Naive thymus-derived CD4-positive, alpha-beta T cell (primary cell): ENCODE measurements around the gene STYXL1. TPM values are rescaled to one million over a fixed set of nuclear protein-coding genes. Genes with fewer than 3 reads are reported as not detected.
A peak's percentile ranks its signal among the peaks of the same experiment; 100 is the strongest.

ENCODE experiments used
- ATAC-seq: fragments of 150-1000 bp; cut with Tn5 transposase; 2 replicates; pipeline ENCODE4 v1.10.0; 2021; ENCODE audit warnings: mild to moderate bottlenecking, moderate library complexity
- CTCF ChIA-PET: fragments of 350-600 bp; sonication (Branson Sonifier 250); formaldehyde crosslinking; loops from one replicate; lab custom pipeline; 2021; ENCODE audit warnings: antibody characterized with exemption; lab: Charles Lee
- POLR2A ChIA-PET: fragments of 350-600 bp; sonication (Branson Sonifier 250); formaldehyde crosslinking; loops from one replicate; lab custom pipeline; 2021; ENCODE audit warnings: antibody characterized with exemption, inconsistent platforms; lab: Charles Lee
- DNase-seq, 9 donors: peaks; one replicate each; pipeline versions ENCODE4 v3.0.0 to v3.0.0-alpha.2; 2020 to 2022; ENCODE audit warnings: mixed read lengths in 1 of 9
- H3K27ac ChIP-seq: one replicate; pipeline ENCODE4 v1.7.0; 2013; ENCODE audit warnings: mild to moderate bottlenecking, low read depth, low read length, moderate library complexity
- H3K27me3 ChIP-seq, 2 donors: one replicate each; pipeline ENCODE4 v1.7.0; 2013; ENCODE audit warnings: low read length in 2 of 2, mild to moderate bottlenecking in 2 of 2, moderate library complexity in 2 of 2; ENCODE audit not compliant: control insufficient read depth in 2 of 2, insufficient read depth in 2 of 2
- H3K36me3 ChIP-seq, 3 experiments: 1 replicate in 2 of 3; 2 replicates in 1 of 3; pipeline ENCODE4 v1.7.0; 2013; ENCODE audit warnings: low read length in 3 of 3, mild to moderate bottlenecking in 3 of 3, moderate library complexity in 1 of 3; ENCODE audit not compliant: insufficient read depth in 3 of 3, control insufficient read depth in 2 of 3
- H3K4me1 ChIP-seq, 2 donors: one replicate each; pipeline ENCODE4 v1.7.0; 2013; ENCODE audit warnings: low read length in 2 of 2, mild to moderate bottlenecking in 2 of 2, moderate library complexity in 1 of 2; ENCODE audit not compliant: control insufficient read depth in 2 of 2, insufficient read depth in 2 of 2
- H3K4me3 ChIP-seq: 2 replicates; pipeline ENCODE4 v1.7.0; 2013; ENCODE audit warnings: mild to moderate bottlenecking, low read length
- H3K9me3 ChIP-seq, 3 experiments: 1 replicate in 2 of 3; 2 replicates in 1 of 3; pipeline ENCODE4 v1.7.0; 2013; ENCODE audit warnings: low read length in 3 of 3; ENCODE audit not compliant: control insufficient read depth in 2 of 3
- H3K27ac Mint-ChIP-seq, 9 donors: one replicate each; pipeline ENCODE4 v1.8.0; 2020 to 2022; ENCODE audit warnings: mixed read lengths in 9 of 9, mild to moderate bottlenecking in 8 of 9, moderate library complexity in 5 of 9, inconsistent platforms in 2 of 9
- H3K27me3 Mint-ChIP-seq, 5 donors: one replicate each; pipeline ENCODE4 v1.8.0; 2021 to 2022; ENCODE audit warnings: mixed read lengths in 5 of 5, mild to moderate bottlenecking in 1 of 5
- H3K36me3 Mint-ChIP-seq, 5 donors: one replicate each; pipeline ENCODE4 v1.8.0; 2020 to 2022; ENCODE audit warnings: mixed read lengths in 5 of 5, mild to moderate bottlenecking in 3 of 5, inconsistent platforms in 1 of 5
- H3K4me1 Mint-ChIP-seq, 7 donors: one replicate each; pipeline ENCODE4 v1.8.0; 2020 to 2022; ENCODE audit warnings: mixed read lengths in 7 of 7, mild to moderate bottlenecking in 3 of 7, inconsistent platforms in 1 of 7
- H3K4me3 Mint-ChIP-seq, 10 donors: one replicate each; pipeline ENCODE4 v1.8.0; 2020 to 2022; ENCODE audit warnings: mild to moderate bottlenecking in 10 of 10, mixed read lengths in 10 of 10, moderate library complexity in 6 of 10, inconsistent platforms in 2 of 10
- H3K9me3 Mint-ChIP-seq, 11 donors: one replicate each; pipeline ENCODE4 v1.8.0; 2020 to 2022; ENCODE audit warnings: mixed read lengths in 11 of 11, mild to moderate bottlenecking in 4 of 11, inconsistent platforms in 1 of 11, moderate library complexity in 1 of 11
- intact Hi-C, 2 donors: fragments of 100-400 bp; cut with micrococcal nuclease; formaldehyde crosslinking; loops; one replicate each; pipeline ENCODE4 v1.15.1; 2023
- polyA plus RNA-seq, 2 donors: library from polyadenylated mRNA; unstranded; fragments of 300-500 nt; fragmentation: Illumina TruSeq; gene quantifications; one replicate each; pipeline ENCODE4 v1.2.3, GENCODE V29; 2021
- total RNA-seq, 6 experiments: library from RNA in 5 of 6; stranded (reverse) in 5 of 6; gene quantifications; 1 replicate in 5 of 6; 2 replicates in 1 of 6; pipeline ENCODE4 v1.2.3 and lab custom pipeline; 2021 to 2026

The STYXL1 gene
- total and polyA plus RNA-seq, 7 experiments from 2014 or later, result 11.3 to 45.5 (median 21.7) TPM

DNA sequence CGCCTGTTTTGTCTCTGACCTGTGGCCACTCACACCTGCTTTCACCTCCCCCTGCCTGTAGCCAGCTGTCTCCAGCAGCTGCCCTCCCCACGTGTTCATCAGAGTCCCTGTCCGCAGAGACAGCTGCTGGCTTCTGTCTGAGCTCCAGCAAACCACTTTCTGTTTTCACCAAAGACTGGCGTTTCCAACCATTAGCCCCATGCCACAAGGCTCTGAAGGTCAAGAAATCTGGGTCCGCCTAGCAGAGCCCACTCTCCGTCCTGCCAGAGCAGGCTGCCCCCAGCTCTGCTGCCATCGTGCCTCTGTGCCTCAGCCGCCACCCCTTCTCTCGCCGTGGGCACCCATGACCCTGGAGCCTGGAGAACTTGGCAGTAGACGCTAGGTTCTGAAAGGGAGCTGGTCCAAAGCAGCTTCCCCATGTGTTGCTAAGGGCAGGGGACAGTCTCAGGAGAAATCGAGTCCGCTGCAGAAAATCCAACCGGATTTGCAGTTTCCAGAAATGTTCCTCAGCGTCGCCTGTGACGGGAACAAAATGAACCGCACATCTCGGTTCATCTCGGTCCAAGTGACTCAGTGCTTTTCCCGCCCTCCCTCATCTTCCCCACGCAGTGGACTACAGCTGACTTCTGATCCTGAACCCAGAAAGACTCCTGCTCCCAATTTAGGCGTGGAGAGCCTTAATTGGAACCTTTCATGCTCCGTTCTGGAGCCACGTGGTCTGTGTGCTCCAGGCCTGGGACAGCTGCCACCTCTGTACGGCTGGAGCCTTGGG, 81.4 kb downstream of the STYXL1 start:
- no peaks in the 10 kb centered on the region for H3K27me3 ChIP-seq
- no peaks in the 10 kb centered on the region for H3K4me1 ChIP-seq
- H3K36me3 Mint-ChIP-seq, result peaks cover 2 to 26% (median 7%) of the 10 kb centered on the region in 5 donors
- H3K27ac Mint-ChIP-seq, result peak overlapping the region in 1 of 9 donors; percentile 25
- ATAC-seq, result no peak
- H3K4me3 ChIP-seq, result no peak overlapping the region
- intact Hi-C loops, result no loop called here
- peaks cover 0 to 13% (median 4%) of the 10 kb centered on the region in 7 donors for H3K4me1 Mint-ChIP-seq
- no peaks in the 10 kb centered on the region for H3K27me3 Mint-ChIP-seq
- H3K36me3 ChIP-seq, result peaks cover 0 to 30% (median 0%) of the 10 kb centered on the region in 3 experiments
- CTCF ChIA-PET, result no interaction called here
- H3K27ac ChIP-seq, result no peak overlapping the region
- no peak overlapping the region for H3K4me3 Mint-ChIP-seq
- H3K9me3 ChIP-seq, result no peaks in the 10 kb centered on the region
- POLR2A ChIA-PET, result interaction anchor here (0.6 kb wide), 1 partner anchor 165 kb away, joined by 3 read pairs; no protein-coding TSS in a partner anchor
- no peak for DNase-seq
- peaks cover 0 to 2% (median 0%) of the 10 kb centered on the region in 11 donors for H3K9me3 Mint-ChIP-seq

DNA sequence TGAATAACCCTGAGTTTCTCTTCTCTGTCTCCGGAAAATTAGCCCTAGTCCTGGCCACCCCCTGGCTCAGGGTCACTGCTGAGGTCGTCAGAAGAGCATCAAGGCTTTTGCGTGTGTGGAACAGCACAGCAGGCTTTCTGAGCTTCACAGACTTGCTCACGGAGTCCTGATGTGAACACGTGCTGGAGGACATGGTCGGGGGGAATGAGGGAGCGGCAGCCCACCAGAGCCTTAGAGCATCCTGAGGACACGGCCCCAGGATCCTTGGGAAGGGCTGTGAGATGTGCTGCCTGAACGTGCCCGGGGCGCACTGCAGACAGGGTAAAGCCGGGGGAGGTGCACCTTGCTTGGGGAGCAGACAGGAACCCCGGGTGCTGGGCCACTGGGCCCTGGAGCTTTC, 82.2 kb downstream of the STYXL1 start:
- Histone ChIP-seq H3K4me3 (no peak overlapping the region), H3K36me3 (peaks cover 0 to 30% (median 0%) of the 10 kb centered on the region in 3 experiments), H3K27ac (no peak overlapping the region), H3K9me3 (no peaks in the 10 kb centered on the region), H3K27me3 (no peaks in the 10 kb centered on the region), H3K4me1 (no peaks in the 10 kb centered on the region)
- H3K27ac Mint-ChIP-seq, result peak overlapping the region in 1 of 9 donors; percentile 67
- peaks cover 2 to 26% (median 8%) of the 10 kb centered on the region in 5 donors for H3K36me3 Mint-ChIP-seq
- ChIA-PET POLR2A (no interaction called here), CTCF (no interaction called here)
- no peak overlapping the region for H3K4me3 Mint-ChIP-seq
- no peaks in the 10 kb centered on the region for H3K27me3 Mint-ChIP-seq
- H3K4me1 Mint-ChIP-seq, result peaks cover 0 to 13% (median 4%) of the 10 kb centered on the region in 7 donors
- H3K9me3 Mint-ChIP-seq, result peaks cover 0 to 2% (median 0%) of the 10 kb centered on the region in 11 donors
- intact Hi-C loops, result no loop called here
- no peak for ATAC-seq
- no peak for DNase-seq

DNA sequence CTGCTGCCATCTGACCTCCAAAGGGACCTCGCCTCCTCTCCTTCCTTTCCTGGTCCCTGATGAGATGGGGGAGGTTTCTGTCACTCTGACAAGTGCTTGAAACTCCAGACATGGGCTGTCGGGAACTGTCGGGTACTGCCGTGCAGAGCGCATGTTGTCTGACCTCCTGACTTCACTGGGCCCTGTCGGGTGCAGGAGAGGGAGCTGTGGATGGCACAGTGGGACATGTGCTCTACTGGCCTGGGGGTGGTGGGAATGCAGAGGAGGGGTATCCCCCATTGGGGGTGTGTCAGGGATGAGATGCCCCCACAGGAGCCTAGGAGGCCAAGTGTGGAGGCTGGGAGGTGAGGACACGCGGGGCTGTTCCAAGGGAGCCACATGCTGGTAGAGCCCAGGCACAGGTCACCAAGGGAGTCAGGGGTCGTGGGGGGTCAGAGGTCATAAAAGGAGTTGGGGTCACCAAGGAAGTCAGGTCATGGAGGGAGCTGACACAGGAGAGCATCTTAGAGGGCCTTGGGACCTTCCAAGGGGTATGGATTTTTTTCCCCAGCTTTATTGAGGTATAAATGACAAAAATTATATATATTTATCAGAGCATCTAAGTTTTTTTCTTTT, 84.3 kb downstream of the STYXL1 start:
- Mint-ChIP-seq H3K36me3 (peaks cover 2 to 24% (median 12%) of the 10 kb centered on the region in 5 donors), H3K9me3 (peaks cover 0 to 2% (median 0%) of the 10 kb centered on the region in 11 donors), H3K4me1 (peaks cover 0 to 13% (median 3%) of the 10 kb centered on the region in 7 donors), H3K4me3 (no peak overlapping the region), H3K27ac (peak overlapping the region in 2 of 9 donors; percentile 9 to 66), H3K27me3 (no peaks in the 10 kb centered on the region)
- no peak overlapping the region for H3K27ac ChIP-seq
- DNase-seq (no peak), ATAC-seq (no peak)
- H3K4me3 ChIP-seq, result no peak overlapping the region
- H3K9me3 ChIP-seq, result no peaks in the 10 kb centered on the region
- peaks cover 0 to 33% (median 0%) of the 10 kb centered on the region in 3 experiments for H3K36me3 ChIP-seq
- CTCF ChIA-PET, result no interaction called here
- H3K27me3 ChIP-seq, result no peaks in the 10 kb centered on the region
- intact Hi-C loops, result no loop called here
- POLR2A ChIA-PET, result no interaction called here
- no peaks in the 10 kb centered on the region for H3K4me1 ChIP-seq

DNA sequence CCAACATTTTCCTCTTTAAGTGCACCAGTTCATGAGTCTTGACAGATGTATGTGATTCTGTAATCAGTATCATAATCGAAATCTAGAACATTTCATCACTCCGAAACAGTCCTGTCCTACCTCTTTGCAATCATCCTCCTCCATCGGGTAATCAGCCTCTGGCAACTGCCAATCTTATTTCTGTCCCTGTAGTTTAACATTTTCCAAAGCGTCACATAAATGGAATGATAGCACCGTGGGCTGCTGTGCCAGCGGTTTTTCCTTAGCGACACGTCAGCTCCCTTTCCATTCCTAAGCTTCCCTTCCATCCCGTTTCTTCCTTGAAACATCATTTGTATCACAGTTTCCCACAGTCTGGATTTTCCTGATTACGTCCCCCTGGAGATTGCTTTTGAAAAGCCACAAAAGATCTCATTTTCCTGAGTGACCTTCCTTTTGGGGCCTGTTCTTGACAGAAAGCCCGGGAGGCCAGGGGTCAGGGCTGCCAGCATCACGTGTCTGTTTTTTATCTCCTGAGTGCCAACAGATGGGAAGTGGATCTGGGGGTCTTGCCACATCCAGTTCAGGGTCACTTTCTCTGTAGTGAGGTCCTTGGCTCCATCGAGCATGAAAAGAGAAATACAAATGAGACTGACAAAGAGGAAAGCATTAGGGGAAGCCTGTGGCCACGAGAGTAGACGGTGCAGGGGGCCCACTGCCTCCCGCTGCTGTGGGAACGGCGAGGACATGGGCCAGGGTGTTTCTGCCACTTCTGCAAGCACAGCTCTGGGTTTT, 85.0 kb downstream of the STYXL1 start:
- Histone ChIP-seq H3K27ac (no peak overlapping the region), H3K27me3 (no peaks in the 10 kb centered on the region), H3K36me3 (peaks cover 0 to 33% (median 0%) of the 10 kb centered on the region in 3 experiments), H3K4me1 (no peaks in the 10 kb centered on the region), H3K9me3 (no peaks in the 10 kb centered on the region), H3K4me3 (no peak overlapping the region)
- ChIA-PET CTCF (no interaction called here), POLR2A (no interaction called here)
- Mint-ChIP-seq H3K9me3 (peaks cover 0 to 2% (median 0%) of the 10 kb centered on the region in 11 donors), H3K27ac (peak overlapping the region in 3 of 9 donors; percentile 9 to 66 (median 34)), H3K36me3 (peaks cover 2 to 25% (median 12%) of the 10 kb centered on the region in 5 donors), H3K27me3 (no peaks in the 10 kb centered on the region), H3K4me3 (no peak overlapping the region), H3K4me1 (peaks cover 0 to 13% (median 3%) of the 10 kb centered on the region in 7 donors)
- intact Hi-C loops, result no loop called here
- DNase-seq, result no peak
- ATAC-seq, result no peak

DNA sequence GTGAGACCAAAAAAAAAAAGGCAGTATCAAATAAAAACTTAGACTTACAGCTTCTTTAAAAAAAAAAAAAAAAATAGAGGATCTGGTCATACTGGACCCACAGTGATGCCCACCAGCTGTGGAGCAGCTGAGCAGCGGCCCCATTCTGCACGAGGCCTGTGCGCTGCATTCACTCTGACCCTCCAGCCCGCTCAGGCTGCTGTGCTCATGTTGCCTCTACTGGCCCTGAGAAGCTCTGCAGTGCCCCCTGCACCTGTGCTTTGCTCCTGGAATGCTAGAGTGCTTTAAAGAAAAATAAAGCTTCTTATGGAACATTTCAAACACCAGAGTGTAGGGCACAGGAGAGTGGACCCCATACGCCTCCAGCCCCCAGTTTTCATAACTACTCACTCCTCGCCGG, 86.6 kb downstream of the STYXL1 start:
- ATAC-seq, result no peak
- intact Hi-C loops, result no loop called here

DNA sequence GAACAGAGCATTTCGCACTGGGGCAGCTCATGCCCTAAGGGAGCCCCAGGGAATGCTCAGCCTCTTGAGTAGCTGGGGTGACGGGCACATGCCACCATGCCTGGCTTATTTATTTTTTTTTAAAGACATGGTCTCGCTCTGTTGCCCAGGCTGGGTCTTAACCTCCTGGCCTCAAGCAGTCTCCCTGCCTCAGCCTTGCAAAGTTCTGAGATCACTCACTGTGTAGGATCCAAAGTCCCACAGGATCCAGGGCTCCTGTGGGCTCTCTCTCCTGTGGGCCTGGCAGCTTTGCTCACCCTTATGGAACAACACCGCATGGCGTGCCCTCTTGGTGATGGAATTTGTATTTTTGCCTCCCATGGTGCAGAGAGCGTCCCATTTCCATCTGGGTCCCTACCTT, 87.4 kb downstream of the STYXL1 start:
- POLR2A ChIA-PET, result no interaction called here
- DNase-seq (no peak), ATAC-seq (no peak)
- peaks cover 2 to 42% (median 20%) of the 10 kb centered on the region in 5 donors for H3K36me3 Mint-ChIP-seq
- Histone ChIP-seq H3K27me3 (no peaks in the 10 kb centered on the region), H3K9me3 (no peaks in the 10 kb centered on the region), H3K36me3 (peaks cover 0 to 50% (median 7%) of the 10 kb centered on the region in 3 experiments), H3K27ac (no peak overlapping the region), H3K4me3 (no peak overlapping the region), H3K4me1 (no peaks in the 10 kb centered on the region)
- CTCF ChIA-PET, result no interaction called here
- intact Hi-C loops, result no loop called here
- no peak overlapping the region for H3K4me3 Mint-ChIP-seq
- H3K4me1 Mint-ChIP-seq, result peaks cover 0 to 13% (median 3%) of the 10 kb centered on the region in 7 donors
- H3K27me3 Mint-ChIP-seq, result no peaks in the 10 kb centered on the region
- H3K9me3 Mint-ChIP-seq, result peaks cover 0 to 2% (median 0%) of the 10 kb centered on the region in 11 donors
- H3K27ac Mint-ChIP-seq, result no peak overlapping the region

More for the DNA sequence above, 86.6 kb downstream of the STYXL1 start:
- no peak for DNase-seq
- Histone ChIP-seq H3K36me3 (peaks cover 0 to 47% (median 4%) of the 10 kb centered on the region in 3 experiments), H3K9me3 (no peaks in the 10 kb centered on the region), H3K4me3 (no peak overlapping the region), H3K27ac (no peak overlapping the region), H3K4me1 (no peaks in the 10 kb centered on the region), H3K27me3 (no peaks in the 10 kb centered on the region)
- no peak overlapping the region for H3K4me3 Mint-ChIP-seq
- H3K27me3 Mint-ChIP-seq, result no peaks in the 10 kb centered on the region
- ChIA-PET CTCF (no interaction called here), POLR2A (no interaction called here)
- H3K9me3 Mint-ChIP-seq, result peaks cover 0 to 2% (median 0%) of the 10 kb centered on the region in 11 donors
- peaks cover 0 to 13% (median 3%) of the 10 kb centered on the region in 7 donors for H3K4me1 Mint-ChIP-seq
- H3K27ac Mint-ChIP-seq, result no peak overlapping the region
- H3K36me3 Mint-ChIP-seq, result peaks cover 2 to 36% (median 20%) of the 10 kb centered on the region in 5 donors
